ENCODE results near the gene IQSEC1. TPM values are rescaled to one million over a fixed set of nuclear protein-coding genes. Genes with fewer than 3 reads are reported as not detected.
A peak's percentile ranks its signal among the peaks of the same experiment; 100 is the strongest.

Gene IQSEC1
- total RNA-seq, 1 donor from 2014 or later: 81.2 TPM

GRCh38 chr3:13075986-13076654 is 2.9 kb upstream of the IQSEC1 start:
- intact Hi-C loops (cut with DNase I): no loop called here
- ATAC-seq: no peak
- no peak for DNase-seq (ENCODE audit: missing footprints)

GRCh38 chr3:13075318-13075717 is 2.1 kb upstream of the IQSEC1 start:
- intact Hi-C loops (cut with DNase I): no loop called here
- ATAC-seq: no peak

GRCh38 chr3:13074006-13074375 is 762 bp upstream of the IQSEC1 start:
- ATAC-seq: no peak
- intact Hi-C loops (cut with DNase I): no loop called here
- DNase-seq (ENCODE audit: missing footprints): no peak

More at GRCh38 chr3:13075318-13075717, 2.1 kb upstream of the IQSEC1 start:
- no peak for DNase-seq (ENCODE audit: missing footprints)

DNA sequence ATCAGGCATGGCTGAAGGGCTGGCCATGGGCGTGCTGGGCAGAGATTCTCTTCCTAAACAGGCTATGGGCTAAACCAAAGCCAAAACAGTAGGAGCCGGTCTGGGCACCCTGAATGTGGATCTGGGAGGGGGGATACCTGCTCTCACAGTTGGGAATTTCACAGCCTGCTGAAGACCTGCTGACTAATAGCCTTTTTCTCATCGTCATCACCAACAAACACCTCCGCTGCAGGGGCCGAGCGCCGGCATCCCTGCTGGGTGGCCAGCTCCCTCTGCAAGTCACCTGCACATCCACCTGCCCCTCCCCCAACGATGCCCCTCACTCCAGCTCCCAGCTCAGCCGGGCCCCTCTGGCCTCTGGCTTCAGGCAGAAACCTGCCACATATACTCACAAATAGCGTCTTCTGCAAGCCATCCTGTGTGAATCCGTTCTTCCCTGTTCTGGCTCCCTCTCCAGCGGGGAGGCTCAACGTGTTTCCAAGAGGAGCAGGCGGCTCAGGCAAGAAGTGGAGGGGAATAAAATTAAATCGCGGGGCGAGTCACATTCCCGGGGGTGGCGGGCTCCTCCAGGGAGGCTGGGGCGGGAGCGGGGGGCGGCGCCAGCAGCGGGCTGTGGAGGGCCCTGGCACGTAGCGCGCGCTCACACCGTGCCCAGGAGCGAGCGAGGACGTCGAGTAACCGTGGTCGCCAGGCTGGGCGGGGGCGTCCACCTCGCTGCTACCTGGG is 466 bp downstream of the IQSEC1 start:
- no peak for ATAC-seq
- intact Hi-C loops (cut with DNase I): loop anchor here (1.0 kb wide), 1 partner anchor 79 kb away; no protein-coding TSS in a partner anchor
- DNase-seq (ENCODE audit: missing footprints): no peak

GRCh38 chr3:13072239-13072599 is 1.0 kb downstream of the IQSEC1 start:
- intact Hi-C loops (cut with DNase I): loop anchor here (1.0 kb wide), 1 partner anchor 79 kb away; no protein-coding TSS in a partner anchor
- peak; percentile 82 for DNase-seq (ENCODE audit: missing footprints)
- peak; percentile 62 for ATAC-seq

GRCh38 chr3:13071695-13072094 is 1.5 kb downstream of the IQSEC1 start:
- ATAC-seq (no peak), DNase-seq (ENCODE audit: missing footprints) (no peak)
- intact Hi-C loops (cut with DNase I): loop anchor here (1.0 kb wide), 1 partner anchor 78 kb away; no protein-coding TSS in a partner anchor

DNA sequence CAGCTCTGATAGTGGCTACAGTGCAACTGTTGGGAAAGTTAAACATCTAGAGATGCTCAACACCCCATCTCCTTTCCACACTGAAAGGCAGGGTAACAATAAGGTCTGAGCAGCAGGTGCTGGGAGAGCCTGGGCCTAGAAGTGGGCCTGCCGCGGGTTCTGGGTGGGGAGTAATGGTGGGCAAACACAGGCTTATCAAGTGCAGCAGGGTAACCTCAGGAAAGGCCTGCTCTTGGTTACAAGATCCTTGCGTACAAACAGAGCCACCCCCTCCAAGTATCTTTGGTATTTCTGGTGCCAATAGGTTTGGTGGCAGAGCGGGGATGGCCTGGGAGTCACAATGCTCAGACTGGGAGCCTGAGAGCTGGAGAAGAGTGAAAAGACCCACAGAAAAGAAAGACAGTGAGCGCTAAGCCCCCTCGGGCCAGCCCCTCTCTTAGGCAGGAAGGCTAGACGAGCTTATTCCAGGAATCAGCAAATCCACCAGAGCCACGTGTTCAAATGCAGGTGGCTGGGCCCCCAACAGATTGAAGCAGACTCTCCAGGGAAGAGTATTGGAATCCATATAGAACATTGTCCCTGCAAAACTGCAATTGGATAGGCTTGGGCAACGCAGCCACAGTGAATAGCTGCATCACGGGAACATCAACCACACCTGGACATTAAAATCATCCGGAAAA is 2.7 kb downstream of the IQSEC1 start:
- DNase-seq (ENCODE audit: missing footprints) (no peak), ATAC-seq (no peak)
- intact Hi-C loops (cut with DNase I): no loop called here

GRCh38 chr3:13069495-13069894 is 3.7 kb downstream of the IQSEC1 start:
- ATAC-seq: no peak
- no peak for DNase-seq (ENCODE audit: missing footprints)
- intact Hi-C loops (cut with DNase I): no loop called here

- no peak for ATAC-seq
- DNase-seq (ENCODE audit: missing footprints): no peak
- intact Hi-C loops (cut with DNase I): no loop called here
These were observed 4.8 kb downstream of the IQSEC1 start for GRCh38 chr3:13068269-13069010.

DNA sequence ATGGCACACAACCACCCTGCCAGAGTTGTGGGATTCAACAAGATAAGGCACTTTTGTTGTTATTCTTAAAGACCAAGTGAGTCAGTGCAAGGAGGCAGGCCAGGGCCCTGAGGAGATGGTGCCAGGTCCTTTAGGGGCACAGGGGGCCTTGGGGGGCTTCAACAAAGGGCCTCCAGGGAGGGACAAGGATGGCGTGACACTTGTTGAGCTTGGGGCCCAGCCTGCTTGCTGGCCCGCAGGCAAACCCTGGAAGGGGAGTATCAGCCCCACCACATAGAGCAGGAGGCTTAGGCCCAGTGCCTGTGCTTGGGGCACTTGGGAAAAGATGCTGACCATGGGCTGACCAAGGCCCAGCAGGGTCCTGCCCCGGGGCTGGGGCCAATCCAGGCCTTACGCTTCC is 5.5 kb downstream of the IQSEC1 start:
- intact Hi-C loops (cut with DNase I): no loop called here
- no peak for ATAC-seq
- DNase-seq (ENCODE audit: missing footprints): no peak

DNA sequence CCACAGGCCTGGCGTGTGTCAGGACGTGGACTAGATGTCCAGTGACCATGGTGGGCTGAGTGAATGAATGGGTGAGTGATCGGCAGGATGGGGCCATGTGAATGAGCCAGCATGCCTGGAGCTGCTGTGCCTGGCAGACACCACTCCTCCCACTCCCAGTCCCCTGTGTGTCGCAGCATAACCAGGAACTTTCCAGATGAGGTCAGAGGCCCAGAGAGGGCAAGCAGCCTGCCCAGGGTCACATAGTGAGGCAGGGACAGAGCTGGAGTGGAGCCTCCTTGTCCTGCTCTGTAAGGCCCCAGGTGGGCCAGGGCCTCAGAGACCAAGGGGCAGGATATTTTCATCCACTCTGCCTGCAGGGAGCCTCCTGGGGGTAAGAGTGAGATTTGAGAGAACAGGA is 6.4 kb downstream of the IQSEC1 start:
- intact Hi-C loops (cut with DNase I): no loop called here
- no peak for ATAC-seq
- no peak for DNase-seq (ENCODE audit: missing footprints)

GRCh38 chr3:13066236-13066635 is 7.0 kb downstream of the IQSEC1 start:
- ATAC-seq (no peak), DNase-seq (ENCODE audit: missing footprints) (no peak)
- intact Hi-C loops (cut with DNase I): no loop called here

- no peak for DNase-seq (ENCODE audit: missing footprints)
- ATAC-seq: no peak
- intact Hi-C loops (cut with DNase I): no loop called here
These were observed 7.5 kb downstream of the IQSEC1 start for GRCh38 chr3:13065727-13066126.

DNA sequence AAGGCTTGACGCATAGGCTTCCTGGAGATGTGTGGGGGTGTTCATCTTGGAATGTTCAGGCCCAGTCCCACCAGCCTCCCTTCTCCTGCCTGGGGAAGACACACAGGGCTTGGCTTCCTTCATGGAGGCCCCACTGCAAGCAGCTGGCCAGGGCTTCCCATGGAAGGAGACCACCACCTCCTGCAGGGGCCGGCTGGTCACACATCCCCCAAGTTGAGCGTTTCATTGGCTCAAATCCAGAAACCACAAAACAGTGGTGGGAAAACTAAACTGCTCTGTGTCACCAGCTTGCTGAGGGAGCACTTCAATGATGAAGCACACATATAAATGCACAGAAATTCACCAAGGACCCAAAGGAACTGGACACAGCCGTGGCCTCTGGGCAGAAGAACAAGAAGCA is 8.3 kb downstream of the IQSEC1 start:
- DNase-seq (ENCODE audit: missing footprints) (no peak), ATAC-seq (no peak)
- intact Hi-C loops (cut with DNase I): no loop called here

GRCh38 chr3:13064159-13064868 is 8.9 kb downstream of the IQSEC1 start:
- intact Hi-C loops (cut with DNase I): no loop called here
- ATAC-seq (no peak), DNase-seq (ENCODE audit: missing footprints) (no peak)

GRCh38 chr3:13063225-13063624 is 10.0 kb downstream of the IQSEC1 start:
- no peak for DNase-seq (ENCODE audit: missing footprints)
- intact Hi-C loops (cut with DNase I): no loop called here
- no peak for ATAC-seq

GRCh38 chr3:13062647-13063046 is 10.6 kb downstream of the IQSEC1 start:
- ATAC-seq (no peak), DNase-seq (ENCODE audit: missing footprints) (no peak)
- intact Hi-C loops (cut with DNase I): no loop called here

GRCh38 chr3:13060341-13060910 is 12.8 kb downstream of the IQSEC1 start:
- DNase-seq (ENCODE audit: missing footprints) (peak; percentile 68), ATAC-seq (no peak)
- intact Hi-C loops (cut with DNase I): no loop called here
